NCI-H524 treated with DMSO at 0.1 percent for 48 hours (cell line): Measurements from ENCODE around the gene FARP1.

Experiments
- DNase-seq: peaks from one replicate; lab custom pipeline; 2025; lab: John Stamatoyannopoulos, UW

FARP1 gene

GRCh38 chr13:98427331-98427995 lies 284.6 kb downstream of the FARP1 start:
- no peak for DNase-seq

GRCh38 chr13:98428256-98428966 lies 285.5 kb downstream of the FARP1 start:
- DNase-seq: no peak

DNA sequence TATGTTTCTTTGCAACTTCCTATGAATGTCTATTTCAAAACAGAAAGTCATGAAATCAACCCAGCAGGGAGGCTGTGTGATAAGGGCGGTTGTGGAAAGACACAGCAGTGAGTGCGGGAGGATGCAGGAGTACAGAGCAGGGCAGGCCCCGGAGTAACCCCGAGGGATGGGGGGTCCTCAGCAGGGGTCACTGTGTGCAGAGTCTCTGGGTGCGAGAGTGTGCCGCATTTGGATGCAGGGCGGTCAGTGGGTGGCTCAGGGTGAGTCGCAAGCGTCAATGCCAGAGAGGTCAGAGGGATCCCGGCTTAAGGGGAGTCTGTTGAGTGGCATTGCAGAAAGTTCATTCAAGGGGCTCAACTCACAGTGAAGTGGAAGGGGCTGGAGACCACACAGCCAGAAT lies 286.2 kb downstream of the FARP1 start:
- DNase-seq: no peak

DNA sequence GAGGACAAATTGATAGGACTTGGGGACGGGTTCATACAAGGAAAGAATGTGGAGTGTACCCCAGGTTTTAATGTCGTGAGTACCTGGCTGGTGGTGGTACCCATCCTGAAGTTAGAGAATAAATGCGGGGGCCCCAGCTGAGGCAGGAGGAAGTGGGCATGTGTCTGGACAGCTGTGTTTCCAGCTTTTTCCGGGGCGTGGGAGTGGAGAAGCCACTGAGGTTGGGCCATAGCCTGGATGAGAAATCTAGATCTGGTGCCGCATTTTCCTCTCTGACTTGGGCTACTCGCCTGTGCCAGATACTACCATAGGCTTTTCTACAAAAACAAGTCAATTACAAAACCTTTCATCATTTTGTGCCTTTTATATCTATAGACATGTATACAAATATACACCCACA lies 286.6 kb downstream of the FARP1 start:
- DNase-seq: no peak

DNA sequence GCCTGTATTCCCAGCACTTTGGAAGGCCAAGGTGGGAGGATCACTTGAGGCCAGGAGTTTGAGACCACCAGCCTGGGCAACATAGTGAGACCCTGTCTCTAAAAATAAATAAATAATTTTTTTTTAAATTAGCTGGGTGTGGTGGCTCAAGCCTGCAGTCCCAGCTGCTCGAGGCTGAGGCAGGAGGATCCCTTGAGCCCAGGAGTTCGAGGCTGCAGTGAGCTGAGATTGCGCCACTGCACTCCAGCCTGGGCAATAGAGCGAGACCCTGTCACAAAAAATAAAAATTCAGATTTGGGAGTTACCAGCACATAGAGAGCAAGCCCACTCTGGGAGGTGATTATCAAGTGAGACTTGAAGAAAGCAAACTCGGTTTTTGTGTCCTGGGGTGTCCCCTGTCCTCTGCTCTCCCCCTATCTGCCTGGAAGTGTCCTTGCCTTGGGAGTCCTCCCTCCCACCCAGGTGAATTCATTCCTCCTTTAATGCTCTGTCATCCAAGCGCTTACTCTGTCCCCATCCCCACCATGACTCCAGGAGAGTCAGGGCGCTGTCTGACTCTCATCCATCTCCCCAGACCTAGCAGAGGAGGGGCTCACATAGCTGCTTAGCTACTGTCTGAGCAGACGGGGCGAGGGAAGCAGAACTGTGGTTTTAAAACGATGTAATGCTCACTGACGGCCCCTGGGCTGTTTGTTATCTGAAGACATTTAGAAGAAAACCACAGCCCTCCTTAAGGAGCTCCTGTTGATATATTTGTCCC lies 287.3 kb downstream of the FARP1 start:
- no peak for DNase-seq

- DNase-seq: no peak
These were observed 289.7 kb downstream of the FARP1 start for GRCh38 chr13:98432638-98433037.

GRCh38 chr13:98433654-98434053 lies 290.8 kb downstream of the FARP1 start:
- DNase-seq: no peak

- no peak for DNase-seq
These were observed 291.2 kb downstream of the FARP1 start for GRCh38 chr13:98434060-98434459.

GRCh38 chr13:98435376-98435775 lies 292.5 kb downstream of the FARP1 start:
- no peak for DNase-seq

DNA sequence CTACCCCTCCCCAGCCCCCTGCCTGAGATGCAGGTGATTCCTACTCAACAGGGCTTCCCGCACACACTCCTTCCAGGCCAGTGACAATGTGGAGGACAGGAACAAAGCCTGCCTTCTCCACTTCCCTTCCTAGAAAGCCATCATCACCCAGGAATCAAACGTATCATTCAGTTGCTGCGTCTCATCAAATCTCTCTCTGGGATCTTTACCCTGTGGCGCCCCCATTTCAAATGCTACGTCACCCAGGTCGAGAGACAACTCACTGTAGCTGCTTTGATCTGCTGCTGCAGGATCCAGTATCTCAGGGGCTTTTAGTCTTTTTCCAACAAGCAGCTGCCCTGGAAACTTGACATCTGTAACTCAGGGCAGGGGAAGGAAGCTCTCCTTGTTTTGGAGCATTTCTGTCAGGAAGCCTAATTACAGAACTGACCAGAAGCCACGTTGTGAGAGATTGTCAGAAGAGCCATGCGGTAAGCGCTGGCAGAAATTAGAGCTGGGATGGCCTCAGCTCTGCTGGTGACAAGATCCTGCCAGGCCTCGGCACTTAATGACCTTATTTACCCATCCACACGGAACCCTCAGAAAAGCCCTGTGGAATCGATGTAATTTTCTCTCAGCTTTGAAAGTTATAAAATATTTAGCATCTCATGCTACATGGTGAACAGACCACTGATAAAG lies 293.5 kb downstream of the FARP1 start:
- DNase-seq: no peak

DNA sequence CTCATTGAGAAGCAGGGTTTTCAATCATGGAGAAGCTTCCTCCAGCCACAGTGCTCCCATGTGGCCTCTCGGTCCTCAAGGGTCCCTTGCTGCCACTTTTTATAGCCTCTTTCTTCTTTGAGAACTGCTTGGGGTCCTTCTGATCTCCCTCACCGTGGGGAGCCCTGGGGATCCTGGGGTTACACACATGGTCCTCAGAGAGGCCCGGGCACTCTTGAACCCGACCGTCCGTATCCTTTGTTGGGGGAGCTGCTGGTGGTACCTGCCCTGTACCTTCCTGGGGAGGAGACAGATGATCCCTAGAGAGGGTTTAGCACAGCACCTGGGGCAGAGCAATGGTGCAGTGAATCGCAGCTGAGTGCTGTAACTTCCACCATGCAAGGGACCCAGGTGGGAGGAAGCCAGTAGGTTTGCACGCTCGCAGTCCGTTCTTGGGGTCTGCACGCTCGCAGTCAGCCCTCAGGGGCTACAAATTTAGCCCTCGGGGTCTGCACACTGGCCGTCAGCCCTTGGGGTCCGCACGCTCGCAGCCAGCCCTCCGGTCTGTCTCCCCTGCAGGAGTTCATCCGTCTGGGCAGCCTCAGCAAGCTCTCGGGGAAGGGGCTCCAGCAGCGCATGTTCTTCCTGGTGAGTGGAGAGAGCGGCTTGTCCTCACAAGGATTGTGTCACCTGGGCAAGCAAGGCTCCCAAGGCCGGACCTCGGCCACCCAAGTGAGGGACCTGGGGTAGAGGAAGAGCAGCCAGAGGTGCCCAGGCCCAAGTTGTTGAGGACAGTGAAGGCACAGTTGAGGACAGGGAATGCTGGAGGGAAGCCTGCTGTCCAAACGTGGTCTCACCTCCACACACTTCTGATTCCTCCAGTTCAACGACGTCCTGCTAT lies 295.6 kb downstream of the FARP1 start:
- no peak for DNase-seq

GRCh38 chr13:98439126-98439828 lies 296.4 kb downstream of the FARP1 start:
- DNase-seq: no peak

GRCh38 chr13:98439896-98440295 lies 297.0 kb downstream of the FARP1 start:
- DNase-seq: no peak

DNA sequence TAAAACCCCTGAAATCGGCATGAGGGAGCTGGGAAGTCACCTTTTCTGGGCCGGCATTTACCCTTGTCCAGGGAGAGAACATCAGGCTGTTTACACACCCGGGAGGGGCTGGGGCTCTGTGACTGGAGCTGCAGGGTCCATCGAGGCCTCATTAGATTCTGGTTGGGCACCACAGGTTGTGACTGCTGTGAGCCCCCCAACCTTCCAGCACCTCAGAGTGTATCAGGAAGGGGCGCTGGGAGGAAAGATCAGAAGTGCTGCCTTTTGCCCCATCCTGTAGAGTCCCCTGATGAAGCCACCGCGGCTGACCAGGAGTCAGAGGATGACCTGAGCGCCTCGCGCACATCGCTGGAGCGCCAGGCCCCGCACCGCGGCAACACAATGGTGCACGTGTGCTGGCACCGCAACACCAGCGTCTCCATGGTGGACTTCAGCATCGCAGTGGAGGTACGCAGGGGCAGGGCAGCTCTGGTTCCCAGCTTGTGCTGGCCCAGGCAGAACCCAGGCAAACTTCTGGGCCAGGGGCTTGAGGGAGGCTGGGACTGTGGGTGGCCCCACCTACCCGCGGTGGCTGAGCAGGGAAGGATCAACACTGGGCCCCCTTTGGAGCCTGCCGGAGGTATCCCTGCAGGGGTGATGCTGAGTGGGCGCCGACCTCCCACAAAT lies 297.6 kb downstream of the FARP1 start:
- no peak for DNase-seq

- DNase-seq: no peak
These were observed 298.3 kb downstream of the FARP1 start for GRCh38 chr13:98441056-98441676.

DNA sequence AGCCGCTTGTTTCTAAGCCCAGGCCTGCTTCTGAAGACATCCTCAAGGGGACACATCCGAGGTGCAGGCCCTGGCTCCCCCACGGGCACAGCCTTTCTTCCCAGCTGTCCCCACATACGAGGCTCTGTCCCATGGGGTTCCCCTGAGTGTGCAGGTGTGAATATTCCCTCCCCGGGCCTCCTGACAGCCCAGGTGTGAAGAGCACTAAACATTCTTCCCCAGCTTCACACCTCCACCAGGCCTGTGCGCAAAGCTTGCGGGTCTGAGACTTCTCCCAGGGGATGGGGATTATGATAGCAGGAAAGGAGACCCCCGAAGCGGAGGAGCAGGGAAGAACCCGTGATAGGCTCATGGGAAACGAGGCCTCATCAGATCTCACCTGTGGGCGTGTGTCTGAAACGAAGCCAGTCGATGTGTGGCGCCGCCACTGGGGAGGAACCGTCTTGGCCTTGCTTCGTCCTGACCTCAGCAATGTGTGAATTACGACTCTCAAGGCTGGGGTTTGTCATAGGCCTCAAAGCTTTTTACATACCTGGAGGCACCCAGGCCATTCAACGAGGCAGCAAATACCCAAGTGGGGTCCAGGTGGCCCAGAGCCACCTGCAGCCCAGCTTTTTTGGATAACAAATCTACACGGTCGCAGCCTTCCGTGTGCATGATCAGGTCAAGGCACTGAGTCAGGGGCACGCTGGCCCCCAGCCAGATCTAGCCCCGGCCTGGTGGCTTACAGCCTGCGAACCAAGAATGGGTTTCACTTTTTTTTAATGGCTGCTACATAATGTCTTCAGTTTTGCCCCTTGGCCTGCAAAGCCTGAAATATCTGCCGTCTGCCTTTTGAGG lies 299.7 kb downstream of the FARP1 start:
- DNase-seq: no peak

- DNase-seq: no peak
These were observed 300.4 kb downstream of the FARP1 start for GRCh38 chr13:98443329-98443728.

DNA sequence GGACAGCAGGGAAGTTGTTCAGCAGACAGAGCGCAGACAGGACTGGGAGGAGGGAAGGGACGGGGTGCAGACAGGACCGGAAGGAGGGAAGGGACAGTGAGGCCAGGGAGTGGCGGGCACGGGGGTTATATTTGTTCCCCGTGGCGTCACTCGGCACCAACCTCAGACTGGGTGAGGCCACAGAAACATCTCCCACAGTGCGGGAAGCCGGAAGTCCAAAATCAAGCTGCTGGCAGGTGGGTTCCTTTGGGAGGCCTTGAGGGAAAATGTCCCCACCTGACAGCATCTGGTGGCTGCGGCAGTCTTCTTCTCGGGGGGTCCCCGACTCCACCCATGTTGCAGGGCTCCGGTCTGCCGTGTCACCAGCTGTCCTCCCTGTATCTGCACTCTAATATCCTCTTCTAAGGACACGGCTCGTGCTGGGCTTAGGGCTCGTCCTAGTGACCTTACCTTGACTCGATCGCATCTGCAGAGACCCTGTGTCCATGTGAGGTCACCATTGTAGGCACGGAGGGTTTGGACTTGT lies 301.0 kb downstream of the FARP1 start:
- no peak for DNase-seq

- no peak for DNase-seq
These were observed 301.5 kb downstream of the FARP1 start for GRCh38 chr13:98444381-98444780.
